Activated naive CD4-positive, alpha-beta T cell treated with anti-CD3 and anti-CD28 coated beads, Interleukin-2, amount 50 U/mL, for 24 hours (primary cell): ENCODE data around the gene CYP1B1.
"Not testable (repeated sequence)": the region's sequence is repeated elsewhere in the genome, so short reads cannot be mapped to it uniquely, and the experiment has no call there.

ENCODE experiments used
- H3K27ac Mint-ChIP-seq: one replicate; pipeline ENCODE4 v1.8.0; 2021; ENCODE audit warnings: mild to moderate bottlenecking, mixed read lengths
- H3K27me3 Mint-ChIP-seq: one replicate; pipeline ENCODE4 v1.8.0; 2021; ENCODE audit warnings: mixed read lengths
- H3K36me3 Mint-ChIP-seq: one replicate; pipeline ENCODE4 v1.8.0; 2021; ENCODE audit warnings: mixed read lengths
- H3K4me1 Mint-ChIP-seq: one replicate; pipeline ENCODE4 v1.8.0; 2021; ENCODE audit warnings: mixed read lengths
- H3K4me3 Mint-ChIP-seq: one replicate; pipeline ENCODE4 v1.8.0; 2021; ENCODE audit warnings: mild to moderate bottlenecking, mixed read lengths
- H3K9me3 Mint-ChIP-seq: one replicate; pipeline ENCODE4 v1.8.0; 2021; ENCODE audit warnings: mixed read lengths

CYP1B1 gene

DNA sequence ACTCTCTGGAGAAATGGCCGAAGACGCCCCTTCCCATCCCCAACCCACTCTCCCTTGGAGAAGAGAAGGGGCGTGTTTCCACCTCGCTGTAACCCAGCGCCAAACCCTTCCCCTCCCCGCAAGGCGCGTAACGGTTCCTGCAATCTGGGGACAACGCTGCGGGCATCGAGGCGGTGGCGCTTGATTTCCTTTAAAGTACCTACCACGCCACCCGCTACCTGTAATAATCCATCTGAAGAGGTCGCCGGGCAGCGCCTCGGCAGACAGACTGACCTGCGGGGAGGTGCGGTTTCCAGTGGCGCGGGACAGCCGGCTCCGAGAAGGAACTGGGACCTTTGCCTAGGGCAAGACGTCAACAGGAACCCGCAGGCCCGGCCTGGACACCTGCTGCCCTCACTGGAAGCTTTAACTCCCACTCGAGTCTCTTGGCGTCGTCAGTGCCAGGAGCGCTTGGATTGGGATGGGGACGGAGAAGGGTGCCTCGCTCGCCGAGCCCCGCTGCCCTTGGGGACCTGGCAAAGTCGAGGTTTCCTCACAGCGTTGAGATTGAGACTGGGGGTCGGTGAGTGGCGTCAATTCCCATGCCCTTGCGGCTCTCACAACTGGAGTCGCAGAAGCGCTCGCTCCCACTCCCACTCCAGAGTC lies at the start of gene CYP1B1:
Gene CYP1B1 (minus strand): TSS at position 645 of the 645 bp plus-strand sequence. CDS start 763 bp downstream, outside the sequence.
- Mint-ChIP-seq H3K27ac (peak within 1 kb of the TSS; percentile 80), H3K4me3 (peak within 1 kb of the TSS; percentile 55), H3K36me3 (no peaks in the 10 kb centered on the region), H3K4me1 (peaks cover 17% of the 10 kb centered on the region), H3K27me3 (peaks cover 27% of the 10 kb centered on the region), H3K9me3 (no peaks in the 10 kb centered on the region)

DNA sequence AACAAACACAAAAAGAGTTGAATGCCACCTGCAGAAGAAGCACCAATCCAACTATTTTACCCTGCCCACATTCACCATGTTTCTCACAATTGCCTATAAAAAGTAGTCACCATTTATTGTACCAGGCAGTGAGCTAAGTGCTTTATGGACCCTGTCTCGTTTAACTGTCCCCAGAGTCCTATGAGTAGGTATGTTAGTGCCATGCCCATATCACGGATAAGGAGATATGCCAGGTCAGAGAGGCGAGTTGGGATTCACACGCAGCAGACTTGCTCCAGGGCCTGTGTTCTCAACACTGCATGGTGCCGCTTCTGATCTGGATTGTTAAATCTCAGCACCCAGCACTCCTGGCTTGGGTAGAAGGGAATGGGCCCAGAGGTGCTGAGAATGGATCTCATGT lies 49.1 kb upstream of the CYP1B1 start:
- no peaks in the 10 kb centered on the region for H3K27me3 Mint-ChIP-seq
- H3K9me3 Mint-ChIP-seq: peaks cover 5% of the 10 kb centered on the region
- no peak overlapping the region for H3K27ac Mint-ChIP-seq
- H3K36me3 Mint-ChIP-seq: peaks cover 5% of the 10 kb centered on the region
- no peaks in the 10 kb centered on the region for H3K4me1 Mint-ChIP-seq
- no peak overlapping the region for H3K4me3 Mint-ChIP-seq

DNA sequence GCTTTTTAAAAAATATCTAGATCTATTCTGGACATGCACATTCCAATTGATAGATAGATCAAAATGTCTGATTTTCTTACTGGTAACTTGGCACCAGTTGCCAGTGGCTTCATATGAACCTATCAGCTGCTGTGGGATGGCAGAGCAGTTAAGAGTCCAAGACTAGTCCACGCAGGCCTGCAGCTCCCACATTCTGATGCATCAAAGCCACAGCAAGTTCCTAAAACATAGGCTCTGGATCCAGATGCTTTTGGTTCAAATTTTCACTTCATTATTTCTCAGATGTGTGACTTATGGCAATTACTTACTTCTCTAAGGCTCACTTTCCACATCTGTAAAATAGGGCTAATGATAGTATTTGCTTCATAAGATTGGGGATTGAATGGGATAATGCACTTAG lies 48.0 kb upstream of the CYP1B1 start:
- Mint-ChIP-seq H3K36me3 (peaks cover 5% of the 10 kb centered on the region), H3K27ac (no peak overlapping the region), H3K27me3 (no peaks in the 10 kb centered on the region), H3K4me1 (no peaks in the 10 kb centered on the region), H3K9me3 (peaks cover 5% of the 10 kb centered on the region), H3K4me3 (no peak overlapping the region)

DNA sequence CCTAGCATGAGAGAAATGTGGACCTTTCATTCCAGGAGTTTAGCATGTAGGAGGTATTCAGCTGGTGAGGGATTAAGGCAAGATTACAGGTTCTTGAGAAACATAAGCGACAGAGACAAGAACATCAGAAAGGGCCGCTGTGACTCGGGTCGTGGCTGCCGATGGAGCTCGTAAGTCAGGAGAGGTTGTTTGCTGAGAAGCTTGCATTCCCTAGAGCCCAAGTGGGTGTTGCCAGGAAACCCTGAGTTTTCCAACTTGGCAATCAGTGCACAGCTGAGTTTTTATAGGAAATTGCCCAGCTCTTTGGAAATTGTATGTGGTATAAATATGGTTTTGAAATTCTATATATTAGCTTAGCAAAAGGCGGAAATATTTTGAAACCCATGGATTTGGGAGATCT lies 46.4 kb upstream of the CYP1B1 start:
- H3K27me3 Mint-ChIP-seq: no peaks in the 10 kb centered on the region
- H3K4me1 Mint-ChIP-seq: no peaks in the 10 kb centered on the region
- peaks cover 5% of the 10 kb centered on the region for H3K36me3 Mint-ChIP-seq
- H3K4me3 Mint-ChIP-seq: no peak overlapping the region
- peaks cover 5% of the 10 kb centered on the region for H3K9me3 Mint-ChIP-seq
- H3K27ac Mint-ChIP-seq: no peak overlapping the region

DNA sequence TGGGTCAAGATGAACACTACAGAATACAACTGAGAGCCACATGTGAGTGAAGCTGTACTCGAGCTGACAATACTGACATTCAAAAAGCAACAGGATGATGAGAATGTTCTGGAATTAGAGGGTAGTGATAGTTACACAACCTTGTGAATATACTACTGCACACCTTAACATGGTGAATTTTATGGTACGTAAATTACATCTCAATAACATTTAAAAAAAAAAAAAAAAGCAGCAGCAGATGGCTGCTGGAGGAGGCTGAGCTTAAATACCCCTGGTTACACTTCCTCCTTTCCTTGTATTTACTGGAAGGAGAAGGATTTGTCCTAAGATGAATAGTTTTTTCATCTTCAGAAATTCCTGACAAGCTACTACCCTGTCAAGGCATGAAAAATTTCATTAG lies 45.5 kb upstream of the CYP1B1 start:
- Mint-ChIP-seq H3K4me1 (no peaks in the 10 kb centered on the region), H3K27ac (no peak overlapping the region), H3K36me3 (no peaks in the 10 kb centered on the region), H3K9me3 (no peaks in the 10 kb centered on the region), H3K4me3 (no peak overlapping the region), H3K27me3 (no peaks in the 10 kb centered on the region)

DNA sequence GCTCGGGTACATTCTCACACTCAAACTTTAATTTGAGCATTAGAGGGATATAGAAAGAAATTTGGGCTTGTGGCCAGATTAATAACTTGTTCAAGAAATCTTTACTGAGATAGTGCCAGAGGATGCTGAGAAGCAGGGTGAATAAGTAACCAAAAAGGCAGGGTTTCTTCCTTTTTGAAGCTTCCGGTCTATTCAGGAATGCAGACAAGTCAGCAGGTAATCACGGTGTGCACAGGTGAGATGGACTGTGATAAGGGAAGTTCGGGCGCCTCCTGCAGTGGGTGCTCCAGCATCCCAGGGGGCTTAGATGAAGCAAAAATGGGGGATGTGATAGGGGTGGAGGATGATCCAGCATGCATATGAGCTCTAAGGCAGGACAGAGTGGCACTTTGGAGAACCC lies 44.9 kb upstream of the CYP1B1 start:
- Mint-ChIP-seq H3K4me3 (no peak overlapping the region), H3K27ac (no peak overlapping the region), H3K36me3 (no peaks in the 10 kb centered on the region), H3K9me3 (no peaks in the 10 kb centered on the region), H3K27me3 (no peaks in the 10 kb centered on the region), H3K4me1 (no peaks in the 10 kb centered on the region)

DNA sequence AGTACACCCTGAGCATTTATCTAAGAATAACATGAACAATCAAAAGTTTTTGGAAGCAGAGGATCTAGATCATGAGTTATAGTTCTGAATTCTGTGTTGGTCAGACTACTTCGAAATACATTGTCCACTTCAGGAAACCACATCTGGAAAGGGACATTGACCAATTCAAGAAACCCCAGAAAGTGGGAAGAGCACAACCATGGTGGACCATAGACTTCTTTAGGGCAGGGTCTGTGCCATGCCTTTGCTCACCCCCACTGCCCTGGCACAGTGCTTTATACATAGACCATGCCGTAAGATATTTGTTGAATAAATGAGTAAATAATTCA lies 44.3 kb upstream of the CYP1B1 start:
- no peaks in the 10 kb centered on the region for H3K9me3 Mint-ChIP-seq
- H3K27me3 Mint-ChIP-seq: no peaks in the 10 kb centered on the region
- H3K4me3 Mint-ChIP-seq: no peak overlapping the region
- no peaks in the 10 kb centered on the region for H3K4me1 Mint-ChIP-seq
- no peaks in the 10 kb centered on the region for H3K36me3 Mint-ChIP-seq
- H3K27ac Mint-ChIP-seq: no peak overlapping the region

DNA sequence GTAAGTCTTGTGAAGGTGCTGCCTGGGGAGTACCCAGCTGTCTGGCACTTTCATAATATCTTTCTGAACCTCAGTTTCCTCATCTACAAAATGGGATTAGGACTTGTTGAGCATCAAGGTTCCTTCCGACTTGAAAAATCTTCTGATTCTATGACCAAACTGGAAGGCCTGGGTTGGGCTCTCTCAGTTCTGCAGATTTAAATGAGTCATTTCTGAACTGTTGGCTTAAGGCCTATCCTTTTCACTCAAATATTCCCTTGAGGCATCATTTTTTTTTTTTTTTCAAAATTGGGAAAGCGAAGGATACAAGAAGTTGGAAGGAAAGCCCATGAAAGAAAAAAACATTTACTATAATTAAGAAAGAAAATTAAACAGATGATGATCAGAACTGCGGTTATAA lies 40.8 kb upstream of the CYP1B1 start:
- Mint-ChIP-seq H3K27me3 (peaks cover 16% of the 10 kb centered on the region), H3K36me3 (no peaks in the 10 kb centered on the region), H3K4me1 (no peaks in the 10 kb centered on the region), H3K27ac (no peak overlapping the region), H3K4me3 (no peak overlapping the region), H3K9me3 (no peaks in the 10 kb centered on the region)

DNA sequence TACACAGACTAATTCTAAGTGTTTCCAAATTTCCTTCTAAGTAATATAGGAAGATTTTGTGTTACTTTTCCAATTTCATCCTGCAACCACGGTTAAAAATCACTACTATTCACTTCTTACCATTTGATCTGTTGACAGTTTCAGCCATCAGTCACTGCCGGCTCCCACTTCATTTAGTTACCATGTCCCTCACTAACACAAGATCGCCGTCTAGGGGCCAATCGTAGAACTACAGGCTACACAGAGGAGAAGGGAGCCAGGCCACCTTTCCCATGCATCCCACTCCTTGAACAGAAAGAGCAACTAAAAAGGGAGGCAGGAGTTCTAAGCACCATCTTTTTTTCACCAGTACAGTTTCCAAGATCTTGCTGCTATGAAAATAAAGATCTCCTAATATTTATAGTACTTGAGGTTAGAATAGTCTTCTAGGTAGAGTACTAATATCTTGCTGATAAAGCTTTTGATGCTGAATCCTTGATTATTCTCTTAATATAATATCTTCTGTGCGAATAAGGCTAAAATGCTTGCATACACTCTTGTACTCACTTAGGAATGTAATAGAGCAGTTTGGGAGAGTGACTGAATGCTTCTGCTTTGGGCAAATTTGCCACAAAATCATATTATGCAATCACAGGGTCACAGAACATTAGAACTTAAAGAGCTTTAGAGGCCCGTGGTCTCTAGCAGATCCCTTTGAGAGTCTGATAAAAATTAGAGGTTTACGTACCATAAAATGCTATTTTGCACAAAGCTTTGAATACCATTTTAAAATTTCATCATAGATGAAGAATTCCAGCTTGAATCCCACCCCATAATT lies 39.5 kb upstream of the CYP1B1 start:
- no peaks in the 10 kb centered on the region for H3K9me3 Mint-ChIP-seq
- no peaks in the 10 kb centered on the region for H3K36me3 Mint-ChIP-seq
- peaks cover 16% of the 10 kb centered on the region for H3K27me3 Mint-ChIP-seq
- no peaks in the 10 kb centered on the region for H3K4me1 Mint-ChIP-seq
- H3K4me3 Mint-ChIP-seq: no peak overlapping the region
- no peak overlapping the region for H3K27ac Mint-ChIP-seq

DNA sequence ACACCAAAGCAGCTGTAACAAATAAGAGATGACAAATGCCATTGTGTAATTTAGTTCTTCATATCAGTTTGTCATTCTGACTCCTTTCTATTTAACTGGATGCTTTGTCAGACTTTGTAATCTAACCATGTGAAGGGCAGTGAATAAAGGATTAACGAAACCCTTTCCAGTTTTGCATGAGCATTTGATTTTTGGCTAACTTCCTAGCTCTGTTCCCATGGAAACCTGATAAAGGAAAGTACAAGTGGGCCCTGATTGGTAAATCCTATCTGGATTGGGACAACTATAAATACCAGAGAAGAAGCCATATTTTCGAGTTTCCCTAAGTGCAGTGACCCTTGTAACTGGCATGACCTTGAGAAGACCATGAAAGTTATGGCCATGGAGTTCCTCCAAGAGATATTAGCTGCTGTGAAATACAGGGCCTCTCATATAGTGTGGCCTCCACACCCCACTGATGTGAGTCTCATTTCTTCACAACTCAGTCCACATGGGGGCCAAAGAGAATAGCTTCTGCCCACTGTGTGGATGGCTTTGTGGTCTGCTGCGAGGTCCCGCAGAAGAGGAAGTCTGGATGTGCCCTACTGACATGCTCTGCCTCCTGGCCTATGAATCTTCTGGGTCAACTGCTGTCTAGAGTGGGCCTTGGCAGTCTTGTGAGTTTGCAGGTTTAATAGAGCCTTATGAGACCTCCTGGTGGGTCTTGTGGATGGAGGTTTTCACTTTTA lies 38.2 kb upstream of the CYP1B1 start:
- H3K4me3 Mint-ChIP-seq: no peak overlapping the region
- H3K36me3 Mint-ChIP-seq: no peaks in the 10 kb centered on the region
- H3K4me1 Mint-ChIP-seq: no peaks in the 10 kb centered on the region
- H3K9me3 Mint-ChIP-seq: no peaks in the 10 kb centered on the region
- H3K27me3 Mint-ChIP-seq: peaks cover 16% of the 10 kb centered on the region
- H3K27ac Mint-ChIP-seq: no peak overlapping the region

DNA sequence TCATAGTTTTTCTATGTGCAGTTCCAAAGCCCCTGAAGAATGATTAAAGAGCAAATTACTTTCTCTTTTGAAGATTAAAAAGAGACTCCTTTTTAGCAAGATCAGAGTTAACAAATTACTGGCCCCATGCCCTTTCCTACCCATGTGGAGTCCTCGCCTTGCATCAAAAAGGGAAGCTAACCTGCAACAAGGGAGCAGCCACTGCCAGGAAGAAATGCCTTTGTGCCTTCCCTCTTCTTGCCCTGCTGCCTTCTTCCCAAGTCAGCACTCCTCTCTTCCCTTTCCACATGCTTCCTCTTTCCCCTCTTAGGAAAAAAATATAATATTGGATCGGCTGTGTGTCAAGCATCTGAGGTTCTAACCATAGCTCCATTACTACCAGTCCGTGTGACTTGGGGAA lies 37.1 kb upstream of the CYP1B1 start:
- Mint-ChIP-seq H3K4me1 (no peaks in the 10 kb centered on the region), H3K9me3 (no peaks in the 10 kb centered on the region), H3K27me3 (peaks cover 16% of the 10 kb centered on the region), H3K4me3 (no peak overlapping the region), H3K36me3 (no peaks in the 10 kb centered on the region), H3K27ac (no peak overlapping the region)

DNA sequence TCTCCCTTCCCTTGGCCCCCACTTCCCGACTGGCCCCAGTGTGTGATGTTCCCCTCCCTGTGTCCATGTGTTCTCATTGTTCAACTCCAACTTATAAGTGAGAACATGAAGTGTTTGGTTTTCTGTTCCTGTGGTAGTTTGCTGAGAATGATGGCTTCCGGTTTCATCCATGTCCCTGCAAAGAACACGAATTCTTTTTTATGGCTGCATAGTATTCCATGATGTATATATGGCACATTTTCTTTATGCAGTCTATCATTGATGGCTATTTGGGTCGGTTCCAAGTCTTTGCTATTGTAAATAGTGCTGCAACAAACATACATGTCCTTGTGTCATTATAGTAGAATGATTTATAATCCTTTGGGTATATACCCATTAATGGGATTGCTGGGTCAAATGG lies 35.4 kb upstream of the CYP1B1 start:
- H3K36me3 Mint-ChIP-seq, H3K27ac Mint-ChIP-seq, H3K4me1 Mint-ChIP-seq, H3K4me3 Mint-ChIP-seq, H3K9me3 Mint-ChIP-seq: not testable (repeated sequence)
- H3K27me3 Mint-ChIP-seq: peaks cover 19% of the 10 kb centered on the region

DNA sequence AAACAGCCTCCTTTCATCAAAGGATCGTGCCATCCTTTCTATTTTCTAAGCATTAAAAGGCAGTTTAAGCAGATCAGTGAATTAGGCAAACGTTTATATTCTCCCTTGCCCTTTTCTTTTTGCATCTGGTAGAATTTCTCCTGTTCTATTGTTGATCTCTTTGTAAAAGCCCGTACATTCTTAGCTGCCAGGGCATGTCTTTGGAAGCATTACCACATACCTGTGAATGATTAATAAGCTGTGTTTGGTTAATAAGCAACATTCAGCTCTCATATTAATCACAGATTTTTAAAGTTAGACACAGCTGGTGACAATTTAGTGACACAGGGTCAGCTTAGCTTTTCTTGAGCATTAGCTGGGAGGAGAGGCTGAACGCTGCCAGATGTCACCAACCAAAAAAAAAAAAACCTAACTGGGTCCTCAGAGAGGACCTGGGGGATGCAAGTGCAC lies 33.8 kb upstream of the CYP1B1 start:
- Mint-ChIP-seq H3K4me3 (no peak overlapping the region), H3K27ac (no peak overlapping the region)

DNA sequence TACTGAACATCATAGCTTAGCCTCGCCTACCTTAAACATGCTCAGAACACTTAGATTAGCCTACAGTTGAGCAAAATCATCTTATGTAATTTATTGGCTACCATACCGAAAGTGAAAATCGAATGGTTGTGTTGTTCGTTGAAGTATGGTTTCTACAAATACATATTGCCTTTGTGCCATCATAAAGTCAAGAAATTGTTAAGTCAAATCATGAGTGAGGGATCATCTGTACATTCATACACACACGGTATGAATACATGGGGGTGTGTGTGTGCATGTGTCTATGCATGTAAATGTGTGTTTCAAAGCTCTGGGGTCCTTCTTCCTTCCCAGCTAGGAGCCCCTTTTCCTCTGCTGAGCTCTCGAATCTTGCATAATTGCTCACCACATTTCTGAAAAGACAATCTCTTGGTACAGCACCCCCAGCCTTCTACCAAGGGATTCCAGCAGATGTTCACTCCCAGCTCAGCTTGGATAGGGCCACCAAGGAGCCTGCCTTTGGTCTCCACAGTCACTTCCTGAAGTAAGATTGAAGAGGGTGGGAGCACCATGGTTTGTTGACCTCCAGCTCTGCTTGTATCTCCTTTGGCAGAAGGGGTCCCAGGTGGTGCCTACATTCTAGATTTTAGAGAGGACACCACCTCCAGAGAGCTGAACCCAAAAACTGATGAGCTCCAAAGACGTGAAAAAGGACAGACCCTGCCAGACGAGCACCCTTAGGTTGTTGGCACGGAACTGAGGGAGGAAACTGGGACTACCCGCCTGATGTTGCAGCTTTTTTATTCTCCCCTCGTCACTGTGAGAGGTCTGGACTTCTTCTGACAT lies 33.2 kb upstream of the CYP1B1 start:
- Mint-ChIP-seq H3K27ac (no peak overlapping the region), H3K4me1 (no peaks in the 10 kb centered on the region), H3K9me3 (no peaks in the 10 kb centered on the region), H3K36me3 (no peaks in the 10 kb centered on the region), H3K27me3 (peaks cover 17% of the 10 kb centered on the region), H3K4me3 (no peak overlapping the region)

More for the DNA sequence above, 33.8 kb upstream of the CYP1B1 start:
- no peaks in the 10 kb centered on the region for H3K36me3 Mint-ChIP-seq
- H3K27me3 Mint-ChIP-seq: peaks cover 19% of the 10 kb centered on the region
- no peaks in the 10 kb centered on the region for H3K4me1 Mint-ChIP-seq
- H3K9me3 Mint-ChIP-seq: no peaks in the 10 kb centered on the region

DNA sequence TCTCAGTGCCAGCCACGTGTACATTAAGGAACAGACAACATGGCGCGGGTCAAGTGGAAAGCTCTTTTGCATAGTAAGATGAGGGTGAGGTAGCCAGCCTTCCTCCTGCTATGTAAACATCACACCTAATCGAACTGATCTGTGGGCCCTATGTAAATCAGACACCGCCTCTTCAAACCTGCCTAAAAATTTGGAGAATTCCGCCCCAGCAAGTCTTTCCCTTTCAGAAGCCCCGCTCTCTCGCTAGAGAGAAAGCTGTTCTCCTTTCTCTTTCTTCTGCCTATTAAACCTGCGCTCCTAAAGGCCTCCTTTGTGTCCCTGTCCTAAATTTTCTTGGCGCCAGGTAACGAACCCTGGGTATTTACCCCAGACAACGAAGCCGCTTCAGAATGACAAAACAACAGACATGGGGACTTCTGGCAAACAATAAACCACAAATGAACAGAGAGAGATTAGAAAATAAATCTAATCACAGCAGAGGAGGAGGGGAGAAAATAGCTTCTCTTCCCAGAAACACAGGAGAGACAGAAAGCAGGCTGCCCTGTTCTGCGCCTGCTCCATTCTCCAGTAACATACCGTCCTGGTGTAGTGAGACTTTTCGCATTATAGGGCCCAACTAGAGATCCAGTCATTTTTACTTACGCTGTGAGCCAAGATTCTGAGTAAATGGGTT lies 31.9 kb upstream of the CYP1B1 start:
- Mint-ChIP-seq H3K27me3 (peaks cover 11% of the 10 kb centered on the region), H3K9me3 (no peaks in the 10 kb centered on the region), H3K4me3 (no peak overlapping the region), H3K27ac (no peak overlapping the region), H3K36me3 (no peaks in the 10 kb centered on the region), H3K4me1 (no peaks in the 10 kb centered on the region)
